Dermis microvascular lymphatic vessel endothelial cell (primary cell): ENCODE data around the gene RRP36. TPM values are rescaled to one million over a fixed set of nuclear protein-coding genes. Genes with fewer than 3 reads are reported as not detected.
"Not testable (repeated sequence)": the region's sequence is repeated elsewhere in the genome, so short reads cannot be mapped to it uniquely, and the experiment has no call there.

Source experiments
- DNase-seq, 2 donors: peaks; one replicate each; pipeline versions ENCODE4 v3.0.0 to v3.0.0-alpha.2; 2010; ENCODE audit warnings: low read depth in 2 of 2
- total RNA-seq: library from RNA; depleted of rRNA; stranded (reverse); fragments of >200 nt; gene quantifications from 2 replicates; pipeline ENCODE4 v1.2.1, GENCODE V29; 2014

The RRP36 gene
- total RNA-seq, result 72.3 and 84.3 TPM in 2 replicates

GRCh38 chr6:43021270-43022047 lies at the start of gene RRP36:
TSS of gene RRP36 (plus strand) at chr6:43021623. CDS start at chr6:43021655, 32 bp downstream.
- peak; percentile 30 to 70 for DNase-seq

- no peak for DNase-seq
Observed at GRCh38 chr6:42971746-42972327, 49.6 kb upstream of the RRP36 start.

- DNase-seq, result no peak
Observed at GRCh38 chr6:42973926-42974325, 47.5 kb upstream of the RRP36 start.

- no peak for DNase-seq
Observed at GRCh38 chr6:42974919-42975505, 46.4 kb upstream of the RRP36 start.

GRCh38 chr6:42978487-42978838 lies 43.0 kb upstream of the RRP36 start:
- peak in 1 of 2 donors; percentile 34 for DNase-seq

- DNase-seq, result peak; percentile 48 to 82
Observed at GRCh38 chr6:42978839-42979522, 42.4 kb upstream of the RRP36 start, which contains the start of gene PEX6. TSS of gene PEX6 (minus strand) at chr6:42979181. CDS start at chr6:42979150, 31 bp downstream.

- DNase-seq, result peak in 1 of 2 donors; percentile 44
Observed at GRCh38 chr6:42979523-42980177, 41.8 kb upstream of the RRP36 start.

GRCh38 chr6:42981836-42982235 lies 39.6 kb upstream of the RRP36 start:
- DNase-seq, result peak; percentile 32 to 49

- DNase-seq, result peak; percentile 97 to 99
Observed at GRCh38 chr6:42984001-42984923, 37.2 kb upstream of the RRP36 start, which contains the start of gene PPP2R5D. TSS of gene PPP2R5D (plus strand) at chr6:42984570. CDS start at chr6:42984678, 108 bp downstream.

GRCh38 chr6:42984924-42985475 lies 36.4 kb upstream of the RRP36 start:
- peak in 1 of 2 donors; percentile 19 for DNase-seq

- no peak for DNase-seq
Observed at GRCh38 chr6:42987533-42988451, 33.6 kb upstream of the RRP36 start.

GRCh38 chr6:42988486-42989020 lies 32.9 kb upstream of the RRP36 start:
- peak in 1 of 2 donors; percentile 66 for DNase-seq

- no peak for DNase-seq
Observed at GRCh38 chr6:42989923-42990322, 31.5 kb upstream of the RRP36 start.

- no peak for DNase-seq
Observed at GRCh38 chr6:42993445-42993844, 28.0 kb upstream of the RRP36 start.

GRCh38 chr6:42996513-42996912 lies 24.9 kb upstream of the RRP36 start:
- DNase-seq, result no peak

- not testable (repeated sequence) for DNase-seq
Observed at GRCh38 chr6:42998205-42998604, 23.2 kb upstream of the RRP36 start.

- DNase-seq, result no peak
Observed at GRCh38 chr6:43001843-43002242, 19.6 kb upstream of the RRP36 start.

GRCh38 chr6:43005844-43006243 lies 15.6 kb upstream of the RRP36 start:
- no peak for DNase-seq

GRCh38 chr6:43006251-43006650 lies 15.2 kb upstream of the RRP36 start:
- DNase-seq, result no peak
